HG02885 (cell line): ENCODE data around the gene CLTCL1.

ENCODE experiments used
- ATAC-seq: cut with Tn5 transposase; IDR thresholded peaks from one replicate; pipeline ENCODE4 v1.9.1; 2021; ENCODE audit warnings: mild to moderate bottlenecking; ENCODE audit not compliant: unreplicated experiment, poor library complexity

Gene CLTCL1

GRCh38 chr22:19137384-19138216 lies 153.9 kb downstream of the CLTCL1 start:
- ATAC-seq, result no peak

- ATAC-seq, result no peak
Measured at GRCh38 chr22:19136915-19137314, 154.6 kb downstream of the CLTCL1 start.

- no peak for ATAC-seq
Measured at GRCh38 chr22:19134874-19135273, 156.6 kb downstream of the CLTCL1 start.

- no peak for ATAC-seq
Measured at GRCh38 chr22:19134176-19134831, 157.2 kb downstream of the CLTCL1 start.

- no peak for ATAC-seq
Measured at GRCh38 chr22:19133561-19133960, 158.0 kb downstream of the CLTCL1 start.

- no peak for ATAC-seq
Measured at GRCh38 chr22:19132693-19133400, 158.7 kb downstream of the CLTCL1 start.

- no peak for ATAC-seq
Measured at GRCh38 chr22:19132153-19132552, 159.4 kb downstream of the CLTCL1 start.

GRCh38 chr22:19131685-19132015 lies 159.9 kb downstream of the CLTCL1 start:
- no peak for ATAC-seq

- ATAC-seq, result no peak
Measured at GRCh38 chr22:19130959-19131684, 160.4 kb downstream of the CLTCL1 start, which contains the start of gene TSSK2. TSS of gene TSSK2 (plus strand) at chr22:19131308. CDS start at chr22:19131400, 92 bp downstream.

- ATAC-seq, result no peak
Measured at GRCh38 chr22:19129871-19130270, 161.6 kb downstream of the CLTCL1 start.
